OCI-LY7 (cell line): ENCODE measurements around the gene NIN.

Experiments
- CTCF ChIP-seq: fragments of 200-600 bp; sonication (generic); conservative IDR thresholded peaks from 2 replicates; pipeline ENCODE4 v1.5.1; 2014; ENCODE audit warnings: mild to moderate bottlenecking, antibody characterized with exemption, low read length, moderate library complexity, mixed read lengths
- EZH2phosphoT487 ChIP-seq: fragments of 200-600 bp; sonication (generic); IDR thresholded peaks from 2 replicates; pipeline ENCODE4 v1.6.1; 2018; ENCODE audit warnings: low read depth, borderline replicate concordance, mild to moderate bottlenecking, mixed run types, antibody characterized with exemption, low read length, moderate library complexity, mixed read lengths

- TF ChIP-seq CTCF: no peak
- no peak for TF ChIP-seq EZH2phosphoT487
Measured at GRCh38 chr14:50853891-50854290, 22.9 kb upstream of the NIN start.
